AG04450 (cell line): Measurements from ENCODE around the gene KCTD16. TPM values are rescaled to one million over a fixed set of nuclear protein-coding genes. Genes with fewer than 3 reads are reported as not detected.

ENCODE experiments used
- CTCF ChIA-PET: fragments of 300-600, 350-600 bp; formaldehyde crosslinking; extraction: SDS; loops from one replicate; lab custom pipeline; 2022; ENCODE audit warnings: antibody characterized with exemption, inconsistent platforms; lab: Charles Lee
- POLR2A ChIA-PET: fragments of 350-600 bp; formaldehyde crosslinking; extraction: SDS; loops from one replicate; lab custom pipeline; 2021; ENCODE audit warnings: antibody characterized with exemption, inconsistent platforms; lab: Yijun Ruan, JAX
- DNase-seq: peaks from one replicate; pipeline ENCODE4 v3.0.0-alpha.2; 2011; ENCODE audit warnings: low read depth, low spot score
- H3K27ac ChIP-seq: one replicate; pipeline ENCODE4 v1.5.1; 2012; ENCODE audit warnings: low read depth, low read length, control low read depth
- H3K27me3 ChIP-seq: one replicate; pipeline ENCODE4 v1.6.0; 2012; ENCODE audit warnings: low read length; ENCODE audit not compliant: control insufficient read depth, insufficient read depth
- H3K4me3 ChIP-seq: 2 replicates; pipeline ENCODE4 v1.5.1; 2011; ENCODE audit warnings: mild to moderate bottlenecking, low read depth, low read length, control low read depth
- H3K9me3 ChIP-seq: 2 replicates; pipeline ENCODE4 v1.5.1; 2012; ENCODE audit warnings: low read length; ENCODE audit not compliant: control insufficient read depth, insufficient read depth
- CTCF ChIP-seq: IDR thresholded peaks from 2 replicates; pipeline ENCODE4 v1.5.1; 2011; ENCODE audit warnings: low read depth, low read length, control low read depth, inconsistent platforms
- polyA plus RNA-seq: library from polyadenylated mRNA; depleted of rRNA; stranded (reverse); fragments of >200 nt; gene quantifications from 2 replicates; pipeline ENCODE4 v1.2.3, GENCODE V29; 2011

KCTD16 gene
- polyA plus RNA-seq, 1 experiment: 0.38 TPM

- ChIA-PET POLR2A (no interaction called here), CTCF (interaction anchor here (1.4 kb wide), 1 partner anchor 284 kb away, joined by 4 read pairs; no protein-coding TSS in a partner anchor)
- Histone ChIP-seq H3K27me3 (no peaks in the 10 kb centered on the region), H3K9me3 (no peaks in the 10 kb centered on the region), H3K27ac (no peak overlapping the region), H3K4me3 (no peak overlapping the region)
- peak; percentile 19; the same call in 1 of the 2 replicates for TF ChIP-seq CTCF
- no peak for DNase-seq
Measured at GRCh38 chr5:144487207-144487606, 316.5 kb downstream of the KCTD16 start.

- no peak for DNase-seq
- CTCF ChIA-PET: interaction anchor here (1.4 kb wide), 1 partner anchor 284 kb away, joined by 4 read pairs; no protein-coding TSS in a partner anchor
Measured at GRCh38 chr5:144487761-144488160, 317.1 kb downstream of the KCTD16 start.

GRCh38 chr5:144503123-144503522 is 332.4 kb downstream of the KCTD16 start:
- Histone ChIP-seq H3K27ac (no peak overlapping the region), H3K9me3 (no peaks in the 10 kb centered on the region), H3K27me3 (no peaks in the 10 kb centered on the region), H3K4me3 (no peak overlapping the region)
- ChIA-PET CTCF (no interaction called here), POLR2A (no interaction called here)
- no peak for TF ChIP-seq CTCF
- DNase-seq: no peak

More at GRCh38 chr5:144487761-144488160, 317.1 kb downstream of the KCTD16 start:
- H3K27me3 ChIP-seq: no peaks in the 10 kb centered on the region
- H3K4me3 ChIP-seq: no peak overlapping the region
- TF ChIP-seq CTCF: no peak
- H3K9me3 ChIP-seq: no peaks in the 10 kb centered on the region
- POLR2A ChIA-PET: no interaction called here
- H3K27ac ChIP-seq: no peak overlapping the region

GRCh38 chr5:144504929-144505577 is 334.4 kb downstream of the KCTD16 start:
- TF ChIP-seq CTCF: no peak
- DNase-seq: no peak
- Histone ChIP-seq H3K4me3 (no peak overlapping the region), H3K27me3 (no peaks in the 10 kb centered on the region), H3K27ac (no peak overlapping the region), H3K9me3 (no peaks in the 10 kb centered on the region)
- ChIA-PET CTCF (no interaction called here), POLR2A (no interaction called here)

- no peak overlapping the region for H3K4me3 ChIP-seq
- no peak for TF ChIP-seq CTCF
- POLR2A ChIA-PET: no interaction called here
- no peaks in the 10 kb centered on the region for H3K27me3 ChIP-seq
- H3K9me3 ChIP-seq: no peaks in the 10 kb centered on the region
- no peak overlapping the region for H3K27ac ChIP-seq
- no peak for DNase-seq
- CTCF ChIA-PET: interaction anchor here (1.1 kb wide), 1 partner anchor 43 kb away, joined by 5 read pairs; no protein-coding TSS in a partner anchor
Measured at GRCh38 chr5:144510845-144511579, 340.3 kb downstream of the KCTD16 start.
